Measurements from ENCODE around the gene CLTCL1.
"Not testable (repeated sequence)": the region's sequence is repeated elsewhere in the genome, so short reads cannot be mapped to it uniquely, and the experiment has no call there.

Gene CLTCL1

GRCh38 chr22:19290400-19291217, 910 bp downstream of the CLTCL1 start:
- DNase-seq (ENCODE audit: low spot score): no peak

- DNase-seq (ENCODE audit: low spot score): peak; percentile 60
Observed at GRCh38 chr22:19289475-19290161, 1.9 kb downstream of the CLTCL1 start.

- peak; percentile 51 for DNase-seq (ENCODE audit: low spot score)
Observed at GRCh38 chr22:19287889-19288288, 3.6 kb downstream of the CLTCL1 start.

- DNase-seq (ENCODE audit: low spot score): no peak
Observed at GRCh38 chr22:19287076-19287707, 4.3 kb downstream of the CLTCL1 start.

- DNase-seq (ENCODE audit: low spot score): no peak
Observed at GRCh38 chr22:19285831-19286230, 5.7 kb downstream of the CLTCL1 start.

GRCh38 chr22:19279143-19279542, 12.4 kb downstream of the CLTCL1 start:
- not testable (repeated sequence) for DNase-seq (ENCODE audit: low spot score)

GRCh38 chr22:19277785-19278184, 13.7 kb downstream of the CLTCL1 start:
- no peak for DNase-seq (ENCODE audit: low spot score)

- no peak for DNase-seq (ENCODE audit: low spot score)
Observed at GRCh38 chr22:19275919-19276600, 15.5 kb downstream of the CLTCL1 start.

GRCh38 chr22:19275513-19275912, 16.0 kb downstream of the CLTCL1 start:
- DNase-seq (ENCODE audit: low spot score): no peak

GRCh38 chr22:19275104-19275503, 16.4 kb downstream of the CLTCL1 start:
- DNase-seq (ENCODE audit: low spot score): no peak

- no peak for DNase-seq (ENCODE audit: low spot score)
Observed at GRCh38 chr22:19271856-19272535, 19.5 kb downstream of the CLTCL1 start.

- DNase-seq (ENCODE audit: low spot score): no peak
Observed at GRCh38 chr22:19271273-19271855, 20.2 kb downstream of the CLTCL1 start.

GRCh38 chr22:19270873-19271272, 20.6 kb downstream of the CLTCL1 start:
- no peak for DNase-seq (ENCODE audit: low spot score)

- DNase-seq (ENCODE audit: low spot score): no peak
Observed at GRCh38 chr22:19266547-19267086, 24.9 kb downstream of the CLTCL1 start.

GRCh38 chr22:19265779-19266178, 25.7 kb downstream of the CLTCL1 start:
- DNase-seq (ENCODE audit: low spot score): no peak

- no peak for DNase-seq (ENCODE audit: low spot score)
Observed at GRCh38 chr22:19260804-19261203, 30.7 kb downstream of the CLTCL1 start.

- no peak for DNase-seq (ENCODE audit: low spot score)
Observed at GRCh38 chr22:19260194-19260593, 31.3 kb downstream of the CLTCL1 start.

GRCh38 chr22:19258968-19259288, 32.6 kb downstream of the CLTCL1 start:
- DNase-seq (ENCODE audit: low spot score): not testable (repeated sequence)

GRCh38 chr22:19258371-19258770, 33.1 kb downstream of the CLTCL1 start:
- DNase-seq (ENCODE audit: low spot score): no peak

- DNase-seq (ENCODE audit: low spot score): not testable (repeated sequence)
Observed at GRCh38 chr22:19256362-19256761, 35.2 kb downstream of the CLTCL1 start.

- no peak for DNase-seq (ENCODE audit: low spot score)
Observed at GRCh38 chr22:19253143-19253542, 38.4 kb downstream of the CLTCL1 start.
